Fibroblast of skin of back (primary cell): Measurements from ENCODE around the gene ZNF829. TPM values are rescaled to one million over a fixed set of nuclear protein-coding genes. Genes with fewer than 3 reads are reported as not detected.
A peak's percentile ranks its signal among the peaks of the same experiment; 100 is the strongest.

Experiments used
- DNase-seq: peaks from one replicate; pipeline ENCODE4 v3.0.0-alpha.2; 2013
- polyA plus RNA-seq, 2 experiments: library from polyadenylated mRNA; unstranded; fragments of 120-200 nt; gene quantifications; one replicate each; pipeline ENCODE4 v1.2.1, GENCODE V29; 2013; ENCODE audit not compliant: insufficient read length in 2 of 2

The ZNF829 gene
- polyA plus RNA-seq (2013, experiment 1 of 2; ENCODE audit: insufficient read length) = 2.2 TPM
- 1.4 TPM for polyA plus RNA-seq (2013, experiment 2 of 2; ENCODE audit: insufficient read length)

DNA sequence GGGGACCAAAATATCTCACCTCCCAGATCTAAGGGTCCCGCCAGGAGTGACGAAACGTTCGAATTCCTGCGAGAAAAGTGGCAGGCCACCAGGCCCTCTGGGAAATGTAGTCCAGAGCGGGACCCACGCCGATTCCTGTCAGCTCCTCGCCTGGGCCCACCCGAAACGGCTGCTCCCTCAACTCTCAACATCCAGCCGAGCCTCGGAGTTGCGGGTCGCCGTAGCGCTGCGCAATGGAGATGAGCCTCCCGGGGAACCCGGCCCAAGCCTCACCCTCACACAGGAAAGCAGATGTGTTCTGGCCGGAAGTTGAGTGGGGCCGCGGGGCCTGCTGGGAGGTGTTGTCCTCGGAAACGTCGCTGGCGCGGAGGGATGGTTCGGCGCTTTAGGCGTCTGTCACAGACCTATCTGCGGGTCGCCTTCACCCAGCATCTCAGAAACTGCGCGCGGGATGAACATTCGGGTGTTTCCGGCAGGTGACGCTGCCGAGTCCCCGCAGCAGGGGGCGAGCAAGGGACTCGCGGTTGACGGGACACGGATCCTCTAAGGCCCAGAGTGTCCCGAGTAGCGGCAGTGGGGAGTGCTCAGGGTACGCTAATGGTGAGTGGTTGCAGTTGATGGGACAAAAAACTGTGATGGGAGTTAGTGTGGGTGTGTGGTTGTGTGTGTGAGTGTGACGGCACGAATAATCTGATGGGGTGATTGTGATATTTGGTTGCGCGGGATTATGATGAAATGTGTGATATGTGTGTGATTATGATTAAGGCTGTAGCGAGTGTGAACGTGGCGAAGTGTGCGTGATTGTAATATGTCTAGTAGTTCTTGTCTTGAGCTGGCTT, at the start of gene ZNF829, which contains the start of gene ZNF568:
ZNF829 (minus strand) TSS at position 300 of the 839 bp plus-strand sequence. CDS start 1,124 bp downstream, outside the sequence.
ZNF568 (plus strand) TSS at position 341 of the 839 bp plus-strand sequence. CDS start 6,439 bp downstream, outside the sequence.
- peak; percentile 93 for DNase-seq

DNA sequence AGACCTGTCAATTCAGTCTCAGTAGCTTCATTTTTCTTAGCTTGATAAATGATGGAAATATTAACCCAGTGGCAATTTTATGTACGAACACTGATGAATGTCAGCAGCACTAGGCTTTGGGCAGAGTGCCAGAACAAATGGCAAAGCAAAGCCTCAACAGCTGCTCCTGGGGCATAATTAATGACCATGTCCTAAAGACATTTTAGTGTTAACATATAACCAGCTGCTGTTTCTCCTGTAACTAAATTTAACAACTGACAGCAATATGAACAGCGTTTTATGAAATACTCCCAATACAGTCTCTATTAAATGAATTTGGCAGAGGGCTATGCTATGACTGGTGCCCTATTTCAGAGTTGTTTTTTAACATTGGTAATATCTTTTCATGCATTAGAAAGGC, 47.2 kb upstream of the ZNF829 start:
- no peak for DNase-seq

DNA sequence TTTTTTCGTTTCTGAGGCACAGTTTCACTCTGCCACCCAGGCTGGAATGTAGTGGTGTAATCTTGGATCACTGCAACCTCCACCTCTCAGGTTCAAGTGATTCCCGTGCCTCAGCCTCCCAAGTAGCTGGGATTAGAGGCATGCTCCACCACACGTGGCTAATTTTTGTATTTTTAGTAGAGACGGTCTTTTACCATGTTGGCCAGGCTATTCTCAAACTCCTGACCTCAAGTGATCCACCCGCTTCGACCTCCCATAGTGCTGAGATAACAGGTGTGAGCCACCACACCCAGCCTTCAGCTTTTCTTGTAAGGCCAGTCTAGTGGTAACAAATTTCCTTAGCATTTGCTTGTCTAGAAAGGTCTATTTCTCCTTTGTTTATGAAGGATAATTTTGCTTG, 46.3 kb upstream of the ZNF829 start:
- DNase-seq = no peak

DNA sequence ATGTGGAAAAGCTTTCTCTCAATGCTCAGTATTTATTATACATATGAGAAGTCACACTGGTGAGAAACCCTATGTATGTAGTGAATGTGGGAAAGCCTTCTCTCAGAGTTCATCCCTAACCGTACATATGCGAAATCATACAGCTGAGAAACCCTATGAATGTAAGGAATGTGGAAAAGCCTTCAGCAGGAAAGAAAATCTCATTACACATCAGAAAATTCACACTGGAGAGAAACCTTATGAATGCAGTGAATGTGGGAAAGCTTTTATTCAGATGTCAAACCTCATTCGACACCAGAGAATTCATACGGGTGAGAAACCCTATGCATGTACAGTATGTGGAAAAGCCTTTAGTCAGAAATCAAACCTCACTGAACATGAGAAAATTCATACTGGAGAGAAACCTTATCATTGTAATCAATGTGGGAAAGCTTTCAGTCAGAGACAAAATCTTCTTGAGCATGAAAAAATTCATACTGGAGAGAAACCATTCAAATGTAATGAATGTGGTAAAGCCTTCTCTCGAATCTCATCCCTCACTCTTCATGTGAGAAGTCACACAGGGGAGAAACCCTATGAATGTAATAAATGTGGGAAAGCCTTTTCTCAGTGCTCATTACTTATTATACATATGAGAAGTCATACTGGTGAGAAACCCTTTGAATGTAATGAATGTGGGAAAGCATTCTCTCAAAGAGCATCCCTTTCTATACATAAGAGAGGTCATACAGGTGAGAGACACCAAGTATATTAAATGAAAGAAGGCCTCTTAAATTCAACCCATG, 34.4 kb upstream of the ZNF829 start:
- no peak for DNase-seq

DNA sequence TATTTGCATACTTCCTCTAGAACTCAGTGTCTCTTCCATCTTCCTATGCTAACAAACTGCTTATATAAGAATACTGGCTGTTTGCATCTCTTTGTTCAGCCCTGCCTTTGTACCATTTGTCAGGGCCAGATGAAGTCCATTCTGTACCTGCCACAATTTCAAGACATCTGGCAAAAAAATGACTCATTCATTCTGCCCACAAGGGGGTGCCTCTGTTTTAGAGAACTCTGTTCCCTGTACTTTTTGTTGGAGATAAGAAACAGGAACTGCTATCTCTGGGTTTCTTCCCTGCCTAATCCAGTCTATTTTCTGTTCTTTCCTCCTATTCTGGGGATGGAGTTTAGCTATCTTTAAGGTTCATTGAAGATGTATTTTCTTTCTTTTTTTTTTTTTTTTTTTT, 23.1 kb upstream of the ZNF829 start:
- DNase-seq = no peak

DNA sequence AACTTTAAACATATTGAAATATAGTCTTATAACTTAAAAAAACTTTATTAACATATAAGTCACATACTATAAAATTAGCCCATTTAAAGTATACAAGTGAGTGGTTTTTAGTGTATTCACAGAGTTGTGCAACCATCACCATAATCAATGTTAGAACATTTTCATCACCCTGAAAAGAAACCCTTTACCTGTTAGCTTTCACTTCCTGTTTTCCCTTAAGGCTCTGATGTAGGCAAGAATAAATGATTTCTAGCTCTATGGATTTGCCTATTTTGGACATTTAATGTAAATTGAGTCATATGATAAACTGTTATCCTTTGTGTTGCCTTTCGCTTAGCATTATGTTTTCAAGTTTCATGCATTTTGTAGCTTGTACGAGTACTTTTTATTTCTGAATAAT, 15.6 kb upstream of the ZNF829 start:
- no peak for DNase-seq

DNA sequence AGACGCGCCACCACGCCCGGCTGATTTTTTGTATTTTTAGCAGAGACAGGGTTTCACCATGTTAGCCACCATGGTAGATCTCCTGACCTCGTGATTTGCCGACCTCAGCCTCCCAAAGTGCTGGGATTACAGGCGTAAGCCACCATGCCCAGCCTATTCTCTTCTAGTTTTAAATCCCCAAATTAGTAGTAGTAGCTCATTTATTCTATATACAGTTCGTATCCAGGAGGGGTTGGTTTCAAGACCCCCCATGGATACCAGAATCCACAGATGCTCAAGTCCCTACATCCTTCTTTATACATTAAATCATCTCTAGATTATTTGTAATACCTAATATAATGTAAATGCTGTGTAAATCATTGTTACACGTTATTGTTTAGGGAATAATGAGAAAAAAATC, 2.0 kb upstream of the ZNF829 start:
- no peak for DNase-seq

DNA sequence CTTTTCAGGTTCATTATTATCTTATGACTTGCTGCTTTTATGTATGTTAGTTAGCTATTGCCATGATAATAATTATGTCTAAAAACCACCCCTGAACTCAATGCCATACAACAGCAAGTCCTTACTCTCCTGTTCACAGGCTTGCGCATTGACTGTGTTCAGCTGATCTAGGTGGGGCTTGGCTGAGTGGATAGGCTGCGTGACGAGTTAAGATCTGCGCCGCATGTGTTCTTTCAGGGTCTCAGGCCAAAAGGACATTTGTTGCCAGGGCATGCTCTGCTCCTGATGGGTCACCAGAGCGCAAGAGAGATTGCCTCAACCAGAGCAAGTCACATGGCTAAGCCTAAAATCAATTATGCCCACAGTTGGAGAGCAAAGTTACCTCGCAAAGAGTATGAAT, 900 bp upstream of the ZNF829 start:
- DNase-seq = peak; percentile 4

DNA sequence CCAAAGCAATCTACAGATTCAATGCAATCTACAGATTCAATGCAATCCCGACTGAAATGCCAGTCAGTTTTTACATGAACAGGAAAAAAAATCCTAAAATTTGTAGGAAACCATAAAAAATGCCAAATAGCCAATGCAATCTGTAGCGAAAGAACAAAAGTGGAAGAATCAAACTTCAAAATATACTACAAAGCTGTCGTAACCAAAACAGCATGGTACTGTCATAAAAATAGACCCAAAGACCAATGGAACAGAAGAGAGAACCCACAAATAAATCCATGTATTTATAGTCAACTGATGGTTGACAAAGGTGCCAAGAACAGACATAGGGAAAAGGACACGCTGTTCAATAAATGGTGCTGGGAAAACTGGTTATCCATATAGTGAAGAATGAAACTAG, 17.7 kb downstream of the ZNF829 start:
- DNase-seq = no peak

DNA sequence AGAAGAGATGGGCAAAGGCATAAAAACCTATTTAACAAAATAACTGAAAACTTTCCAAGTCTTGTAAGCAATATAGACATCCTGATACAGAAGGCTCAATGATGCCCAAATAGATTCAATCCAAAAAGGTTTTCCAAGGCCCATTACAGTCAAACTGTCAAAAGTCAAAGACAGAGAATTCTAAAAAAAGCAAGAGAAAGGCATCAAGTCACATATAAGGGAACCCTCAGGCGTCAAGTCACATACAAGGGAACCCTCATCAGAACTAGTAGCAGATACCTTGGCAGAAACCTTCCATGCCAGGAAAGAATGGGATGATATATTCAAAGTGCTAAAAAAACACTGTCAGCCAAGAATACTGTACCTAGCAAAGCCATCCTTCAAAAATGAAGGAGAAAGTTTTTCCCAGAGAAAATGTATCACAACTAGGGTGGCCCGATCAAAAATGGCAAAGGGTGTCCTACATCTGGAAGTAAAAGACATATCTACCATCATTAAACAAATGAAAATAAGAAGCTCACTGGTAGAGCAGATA, 21.2 kb downstream of the ZNF829 start:
- no peak for DNase-seq

DNA sequence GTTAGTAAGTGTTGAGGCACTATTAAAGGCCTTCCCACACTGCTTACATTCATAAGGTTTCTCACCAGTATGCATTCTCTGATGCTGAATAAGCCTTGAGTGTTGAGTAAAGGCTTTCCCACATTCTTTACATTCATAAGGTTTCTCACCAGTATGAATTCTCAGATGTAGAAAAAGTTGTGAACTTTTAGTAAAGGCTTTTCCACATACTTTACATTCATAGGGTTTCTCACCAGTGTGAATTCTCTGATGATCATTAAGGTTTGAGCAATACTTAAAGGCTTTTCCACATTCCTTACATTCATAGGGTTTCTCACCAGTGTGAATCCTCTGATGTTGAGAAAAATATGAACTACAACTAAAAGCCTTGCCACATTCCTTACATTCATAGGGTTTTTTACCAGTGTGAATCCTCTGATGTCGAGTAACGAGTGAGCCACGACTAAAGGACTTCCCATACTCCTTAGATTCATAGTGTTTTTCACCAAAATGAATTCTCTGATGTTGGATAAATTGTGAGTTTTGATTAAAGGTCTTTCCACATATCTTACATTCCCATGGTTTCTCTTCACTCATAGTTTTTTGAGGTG, 24.2 kb downstream of the ZNF829 start:
- no peak for DNase-seq

DNA sequence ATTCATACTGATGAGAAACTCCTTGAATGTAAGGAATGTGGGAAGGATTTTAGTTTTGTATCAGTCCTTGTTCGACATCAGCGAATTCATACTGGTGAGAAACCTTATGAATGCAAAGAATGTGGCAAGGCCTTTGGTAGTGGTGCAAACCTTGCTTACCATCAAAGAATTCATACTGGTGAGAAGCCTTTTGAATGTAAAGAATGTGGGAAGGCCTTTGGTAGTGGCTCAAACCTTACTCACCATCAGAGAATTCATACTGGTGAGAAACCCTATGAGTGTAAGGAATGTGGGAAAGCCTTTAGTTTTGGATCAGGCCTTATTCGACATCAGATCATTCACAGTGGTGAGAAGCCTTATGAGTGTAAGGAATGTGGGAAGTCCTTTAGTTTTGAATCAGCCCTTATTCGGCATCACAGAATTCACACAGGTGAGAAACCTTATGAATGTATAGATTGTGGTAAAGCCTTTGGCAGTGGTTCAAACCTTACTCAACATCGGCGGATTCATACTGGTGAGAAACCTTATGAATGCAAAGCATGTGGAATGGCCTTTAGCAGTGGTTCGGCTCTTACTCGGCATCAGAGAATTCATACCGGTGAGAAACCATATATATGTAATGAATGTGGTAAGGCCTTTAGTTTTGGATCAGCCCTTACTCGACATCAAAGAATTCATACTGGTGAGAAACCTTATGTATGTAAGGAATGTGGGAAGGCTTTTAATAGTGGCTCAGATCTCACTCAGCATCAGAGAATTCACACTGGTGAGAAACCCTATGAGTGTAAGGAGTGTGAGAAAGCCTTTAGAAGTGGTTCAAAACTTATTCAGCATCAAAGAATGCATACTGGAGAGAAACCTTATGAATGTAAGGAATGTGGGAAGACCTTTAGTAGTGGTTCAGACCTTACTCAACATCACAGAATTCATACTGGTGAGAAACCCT, 38.8 kb downstream of the ZNF829 start:
- no peak for DNase-seq

DNA sequence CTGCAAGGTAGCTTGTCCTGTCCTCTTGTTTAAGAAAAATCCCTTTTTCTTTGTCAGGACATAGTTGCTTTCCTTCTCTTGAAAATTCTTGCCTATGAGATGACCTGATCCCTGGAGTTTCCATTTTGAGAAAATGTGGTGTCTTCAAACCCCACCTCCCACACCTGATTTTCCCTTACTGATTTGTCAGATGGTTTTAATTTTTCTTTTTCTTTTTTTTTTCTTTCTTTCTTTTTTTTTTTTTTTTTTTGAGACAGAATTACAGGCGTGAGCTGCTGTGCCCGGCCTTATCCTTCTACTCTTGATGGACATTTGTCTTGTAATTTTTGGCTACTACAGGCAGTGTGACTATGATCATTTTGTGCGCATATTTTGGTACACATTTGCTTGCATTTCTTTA, 64.2 kb downstream of the ZNF829 start:
- DNase-seq = no peak

DNA sequence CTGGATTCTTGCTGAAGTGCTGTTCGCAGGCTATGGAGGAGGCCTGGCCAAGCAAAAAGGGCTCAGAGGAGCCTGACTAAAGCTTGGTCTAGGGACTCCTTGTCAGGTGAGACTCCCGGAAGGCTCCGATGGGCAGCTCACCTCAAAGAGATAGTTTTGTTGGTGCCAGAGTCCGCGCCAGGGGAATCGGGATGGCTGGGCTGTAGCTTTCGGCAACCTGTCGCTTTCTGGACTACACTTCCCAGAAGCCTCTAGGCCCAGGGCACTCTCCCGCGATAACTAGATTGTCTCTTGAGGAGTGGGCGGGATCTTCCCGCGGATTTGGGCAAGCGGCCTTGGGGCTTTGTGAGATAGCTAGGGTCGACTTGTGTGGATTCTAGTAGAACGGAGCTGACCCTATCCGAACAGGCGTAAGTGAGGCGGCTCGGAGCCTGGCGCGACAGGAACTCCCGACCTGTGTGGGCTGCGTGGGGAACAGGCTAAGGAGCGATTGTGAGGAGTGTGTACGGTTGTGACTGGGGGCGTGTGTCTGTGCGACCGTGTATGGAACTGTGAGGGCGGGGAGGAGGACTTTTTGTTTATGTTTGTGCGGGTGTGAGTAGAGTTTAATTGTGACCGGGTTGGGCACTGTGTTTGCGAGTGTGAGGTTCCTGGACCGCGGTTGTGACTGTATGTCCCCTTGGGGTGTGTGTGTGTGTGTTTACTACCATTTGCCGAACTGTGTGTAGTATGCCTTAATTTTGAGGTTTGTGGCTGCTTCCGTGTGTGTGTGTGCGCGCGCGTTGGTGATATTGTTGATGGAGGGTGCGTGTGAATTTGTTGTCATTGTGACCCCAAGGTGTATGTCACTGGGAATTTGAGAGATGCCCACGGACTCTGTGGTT, 65.3 kb downstream of the ZNF829 start, which contains the start of gene ZNF345:
ZNF345 (plus strand) TSS at position 318 of the 884 bp plus-strand sequence. CDS start 25,955 bp downstream, outside the sequence.
- peak; percentile 95 for DNase-seq

DNA sequence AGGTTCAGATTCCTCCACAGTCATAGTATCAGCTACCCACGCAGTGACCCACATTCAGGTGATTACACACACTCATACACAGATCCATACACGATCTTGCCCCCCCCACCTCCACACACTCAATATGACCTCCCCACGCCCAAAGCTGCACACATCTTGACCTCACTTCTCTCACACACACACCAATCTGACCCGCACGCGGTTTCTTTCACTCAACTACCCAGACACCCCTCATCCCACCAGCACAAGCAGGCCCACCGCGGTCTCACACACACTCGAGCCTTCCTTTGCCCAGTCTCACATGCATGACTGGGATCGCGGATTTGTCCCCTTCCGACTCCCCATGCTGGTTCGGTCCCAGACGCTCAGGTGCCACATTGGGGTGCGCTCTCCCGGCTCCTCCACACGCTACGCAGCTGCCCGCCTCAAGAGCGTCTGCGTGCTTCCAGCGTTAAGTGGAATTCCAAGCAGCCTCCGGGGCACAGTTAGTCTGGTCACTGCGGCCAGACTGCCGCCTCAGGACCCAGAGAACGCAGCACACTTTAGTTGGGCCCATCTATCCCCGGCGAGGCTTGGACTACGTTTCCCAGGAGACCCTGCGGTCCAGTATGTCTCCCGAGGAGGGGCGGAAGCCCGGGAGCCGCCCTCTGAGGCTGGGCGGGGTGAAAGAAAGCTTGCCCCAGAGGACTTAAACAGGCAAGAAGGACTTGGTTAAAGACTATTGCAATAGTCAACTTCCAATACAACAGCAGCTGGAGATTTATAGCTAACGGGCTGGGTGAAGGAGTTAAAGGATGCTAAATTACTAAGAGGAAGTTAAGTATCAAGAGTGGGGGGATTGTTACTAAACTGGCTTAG, 66.2 kb downstream of the ZNF829 start:
- DNase-seq = peak; percentile 92

DNA sequence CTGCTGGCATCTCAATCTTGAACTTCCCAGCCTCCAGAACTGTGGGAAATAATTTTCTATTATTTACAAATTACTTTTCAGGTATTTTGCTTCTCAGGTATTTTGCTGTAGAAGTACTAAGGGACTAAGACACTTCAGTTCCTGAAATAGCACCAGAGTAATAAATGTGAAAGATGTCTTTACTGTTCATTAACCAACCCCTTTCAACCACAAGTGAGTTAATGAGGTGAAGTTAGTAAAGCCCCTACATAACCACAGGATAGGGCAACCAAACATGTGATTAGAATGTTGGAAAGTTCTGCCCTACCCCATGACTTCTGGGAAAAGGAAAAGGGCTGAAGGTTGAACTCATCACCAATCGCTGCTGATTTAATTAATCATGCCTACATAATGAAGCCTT, 68.1 kb downstream of the ZNF829 start:
- no peak for DNase-seq

DNA sequence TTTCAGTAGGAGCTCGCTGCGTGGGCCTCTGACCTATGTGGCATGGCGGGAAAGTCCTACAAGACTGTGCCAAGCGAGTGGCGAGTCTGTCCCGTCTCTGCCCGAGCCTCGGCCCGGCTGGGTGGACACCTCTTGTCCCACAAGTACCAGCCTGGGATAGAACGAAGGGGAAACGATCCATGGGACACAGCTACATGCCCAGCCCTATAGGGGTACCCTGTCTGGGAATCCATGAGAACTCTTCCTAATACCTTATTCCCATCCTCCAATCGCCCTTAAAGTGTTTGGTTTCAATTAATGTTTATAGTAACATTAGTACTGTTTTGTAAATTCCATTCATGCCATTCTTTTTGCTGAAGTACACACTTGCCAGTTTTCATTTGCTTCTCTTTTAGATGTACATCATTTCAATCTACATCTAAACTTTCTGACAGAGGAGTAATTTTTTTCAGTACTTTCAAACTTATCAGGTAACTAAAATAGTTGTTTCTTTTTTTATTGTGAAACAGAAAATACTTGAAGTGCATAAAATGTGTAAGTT, 77.2 kb downstream of the ZNF829 start:
- no peak for DNase-seq
